ENCODE results near the gene DYNLT1. TPM values are rescaled to one million over a fixed set of nuclear protein-coding genes. Genes with fewer than 3 reads are reported as not detected.
"Not testable (repeated sequence)": the region's sequence is repeated elsewhere in the genome, so short reads cannot be mapped to it uniquely, and the experiment has no call there.

Gene DYNLT1
- total and polyA plus RNA-seq, 5 donors from 2014 or later, result 103 to 127 (median 121) TPM

DNA sequence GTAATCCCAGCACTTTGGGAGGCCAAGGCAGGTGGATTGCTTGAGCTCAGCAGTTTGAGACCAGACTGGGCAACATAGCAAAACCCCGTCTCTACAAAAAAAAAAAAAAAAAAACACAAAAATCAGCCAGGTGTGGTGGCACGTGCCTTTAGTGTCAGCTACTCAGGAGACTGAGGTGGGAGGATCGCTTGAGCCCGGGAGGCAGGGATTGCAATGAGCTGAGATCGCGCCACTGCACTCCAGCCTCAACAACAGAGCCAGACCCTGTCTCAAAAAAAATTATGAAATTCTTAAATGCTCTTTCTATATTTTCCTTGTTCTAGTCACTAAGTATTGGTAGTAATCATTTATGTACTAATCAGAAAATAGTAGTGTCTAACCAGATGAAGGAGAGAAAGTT, 35.9 kb upstream of the DYNLT1 start:
- no peak for DNase-seq
- Histone ChIP-seq H3K4me1 (ENCODE audit: control insufficient read depth, insufficient read depth, low read length, poor library complexity, severe bottlenecking) (no peaks in the 10 kb centered on the region), H3K9me3 (ENCODE audit: control insufficient read depth in 2 of 2, low read length in 2 of 2) (no peaks in the 10 kb centered on the region), H3K27me3 (ENCODE audit: control insufficient read depth, insufficient read depth, low read length) (no peaks in the 10 kb centered on the region), H3K27ac (ENCODE audit: insufficient read depth, low read length, poor library complexity, severe bottlenecking) (no peak overlapping the region), H3K36me3 (ENCODE audit: control insufficient read depth, insufficient read depth, low read length) (peaks cover 26% of the 10 kb centered on the region), H3K4me3 (ENCODE audit: low read depth, low read length) (no peak overlapping the region)
- H3K9me3 Mint-ChIP-seq, result no peaks in the 10 kb centered on the region
- H3K36me3 Mint-ChIP-seq, result peaks cover 38% of the 10 kb centered on the region
- no peak overlapping the region for H3K4me3 Mint-ChIP-seq
- no peaks in the 10 kb centered on the region for H3K27me3 Mint-ChIP-seq
- ATAC-seq (ENCODE audit: low read depth in 2 of 2), result no peak
- peaks cover 7 to 19% (median 10%) of the 10 kb centered on the region in 4 donors for H3K4me1 Mint-ChIP-seq
- H3K27ac Mint-ChIP-seq, result peak overlapping the region in 1 of 3 donors; percentile 3

DNA sequence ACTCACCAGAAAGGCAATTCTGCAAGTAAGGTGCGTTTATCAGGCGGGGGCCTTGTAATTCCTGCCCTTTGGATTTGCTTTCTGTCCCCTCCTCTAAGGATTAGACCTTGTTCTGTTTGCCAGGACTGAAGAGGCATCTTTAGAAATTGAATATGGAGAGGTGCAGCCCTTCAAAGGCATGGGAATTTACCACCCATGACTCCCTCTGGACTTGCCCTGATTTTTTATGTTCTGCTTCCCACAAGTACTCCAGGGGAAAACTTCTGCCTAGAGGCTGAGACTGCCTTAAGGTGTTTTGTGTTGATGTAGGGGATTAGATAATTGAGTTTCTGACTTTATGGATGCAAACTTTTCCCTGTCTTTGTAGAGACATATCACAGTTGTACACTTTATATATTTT, 35.5 kb upstream of the DYNLT1 start:
- Histone ChIP-seq H3K27me3 (ENCODE audit: control insufficient read depth, insufficient read depth, low read length) (no peaks in the 10 kb centered on the region), H3K9me3 (ENCODE audit: control insufficient read depth in 2 of 2, low read length in 2 of 2) (no peaks in the 10 kb centered on the region), H3K4me3 (ENCODE audit: low read depth, low read length) (no peak overlapping the region), H3K36me3 (ENCODE audit: control insufficient read depth, insufficient read depth, low read length) (peaks cover 26% of the 10 kb centered on the region), H3K4me1 (ENCODE audit: control insufficient read depth, insufficient read depth, low read length, poor library complexity, severe bottlenecking) (no peaks in the 10 kb centered on the region), H3K27ac (ENCODE audit: insufficient read depth, low read length, poor library complexity, severe bottlenecking) (no peak overlapping the region)
- H3K4me1 Mint-ChIP-seq, result peaks cover 7 to 17% (median 12%) of the 10 kb centered on the region in 4 donors
- no peak overlapping the region for H3K4me3 Mint-ChIP-seq
- peaks cover 42% of the 10 kb centered on the region for H3K36me3 Mint-ChIP-seq
- peak overlapping the region in 2 of 3 donors; percentile 2 to 3 for H3K27ac Mint-ChIP-seq
- DNase-seq, result no peak
- H3K27me3 Mint-ChIP-seq, result no peaks in the 10 kb centered on the region
- no peak for ATAC-seq (ENCODE audit: low read depth in 2 of 2)
- H3K9me3 Mint-ChIP-seq, result no peaks in the 10 kb centered on the region

GRCh38 chr6:158677906-158678578, 33.5 kb upstream of the DYNLT1 start:
- peaks cover 3 to 17% (median 5%) of the 10 kb centered on the region in 4 donors for H3K4me1 Mint-ChIP-seq
- no peak overlapping the region for H3K27ac ChIP-seq (ENCODE audit: insufficient read depth, low read length, poor library complexity, severe bottlenecking)
- peak overlapping the region in 2 of 3 donors; percentile 2 to 41 for H3K27ac Mint-ChIP-seq
- no peaks in the 10 kb centered on the region for H3K4me1 ChIP-seq (ENCODE audit: control insufficient read depth, insufficient read depth, low read length, poor library complexity, severe bottlenecking)
- DNase-seq, result no peak
- H3K36me3 Mint-ChIP-seq, result peaks cover 37% of the 10 kb centered on the region
- no peaks in the 10 kb centered on the region for H3K27me3 ChIP-seq (ENCODE audit: control insufficient read depth, insufficient read depth, low read length)
- H3K27me3 Mint-ChIP-seq, result no peaks in the 10 kb centered on the region
- no peak overlapping the region for H3K4me3 ChIP-seq (ENCODE audit: low read depth, low read length)
- H3K4me3 Mint-ChIP-seq, result peak overlapping the region in 1 of 4 donors; percentile 43
- no peak for ATAC-seq (ENCODE audit: low read depth in 2 of 2)
- H3K9me3 ChIP-seq (ENCODE audit: control insufficient read depth in 2 of 2, low read length in 2 of 2), result no peaks in the 10 kb centered on the region
- no peaks in the 10 kb centered on the region for H3K9me3 Mint-ChIP-seq
- peaks cover 16% of the 10 kb centered on the region for H3K36me3 ChIP-seq (ENCODE audit: control insufficient read depth, insufficient read depth, low read length)

DNA sequence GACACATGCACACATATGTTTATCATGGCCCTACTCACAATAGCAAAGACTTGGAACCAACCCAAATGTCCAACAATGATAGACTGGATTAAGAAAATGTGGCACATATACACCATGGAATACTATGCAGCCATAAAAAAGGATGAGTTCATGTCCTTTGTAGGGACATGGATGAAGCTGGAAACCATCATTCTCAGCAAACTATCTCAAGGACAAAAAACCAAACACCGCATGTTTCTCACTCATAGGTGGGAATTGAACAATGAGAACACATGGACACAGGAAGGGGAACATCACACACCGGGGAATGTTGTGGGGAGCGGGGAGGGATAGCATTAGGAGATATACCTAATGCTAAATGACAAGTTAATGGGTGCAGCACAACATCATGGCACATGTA, 32.6 kb upstream of the DYNLT1 start:
- H3K27ac Mint-ChIP-seq, result peak overlapping the region in 1 of 3 donors; percentile 66

GRCh38 chr6:158674342-158675131, 30.0 kb upstream of the DYNLT1 start:
- peaks cover 0 to 13% (median 5%) of the 10 kb centered on the region in 4 donors for H3K4me1 Mint-ChIP-seq
- peak overlapping the region in 1 of 4 donors; percentile 38 for H3K4me3 Mint-ChIP-seq
- DNase-seq, result no peak

More for the DNA sequence above, 32.6 kb upstream of the DYNLT1 start:
- not testable (repeated sequence) for H3K27me3 Mint-ChIP-seq; ATAC-seq (ENCODE audit: low read depth in 2 of 2); H3K27ac ChIP-seq (ENCODE audit: insufficient read depth, low read length, poor library complexity, severe bottlenecking); H3K9me3 Mint-ChIP-seq; H3K4me3 Mint-ChIP-seq; H3K9me3 ChIP-seq (ENCODE audit: control insufficient read depth in 2 of 2, low read length in 2 of 2); H3K4me3 ChIP-seq (ENCODE audit: low read depth, low read length); H3K27me3 ChIP-seq (ENCODE audit: control insufficient read depth, insufficient read depth, low read length); DNase-seq; H3K4me1 ChIP-seq (ENCODE audit: control insufficient read depth, insufficient read depth, low read length, poor library complexity, severe bottlenecking)
- Mint-ChIP-seq H3K36me3 (peaks cover 31% of the 10 kb centered on the region), H3K4me1 (peaks cover 3 to 17% (median 5%) of the 10 kb centered on the region in 4 donors)
- H3K36me3 ChIP-seq (ENCODE audit: control insufficient read depth, insufficient read depth, low read length), result peaks cover 14% of the 10 kb centered on the region

GRCh38 chr6:158672726-158673125, 28.2 kb upstream of the DYNLT1 start:
- Mint-ChIP-seq H3K9me3 (no peaks in the 10 kb centered on the region), H3K4me3 (no peak overlapping the region), H3K36me3 (peaks cover 29% of the 10 kb centered on the region), H3K27me3 (no peaks in the 10 kb centered on the region), H3K4me1 (peaks cover 0 to 13% (median 3%) of the 10 kb centered on the region in 4 donors), H3K27ac (no peak overlapping the region)
- no peaks in the 10 kb centered on the region for H3K4me1 ChIP-seq (ENCODE audit: control insufficient read depth, insufficient read depth, low read length, poor library complexity, severe bottlenecking)
- DNase-seq (no peak), ATAC-seq (ENCODE audit: low read depth in 2 of 2) (no peak)
- no peak overlapping the region for H3K27ac ChIP-seq (ENCODE audit: insufficient read depth, low read length, poor library complexity, severe bottlenecking)
- H3K9me3 ChIP-seq (ENCODE audit: control insufficient read depth in 2 of 2, low read length in 2 of 2), result no peaks in the 10 kb centered on the region
- H3K27me3 ChIP-seq (ENCODE audit: control insufficient read depth, insufficient read depth, low read length), result no peaks in the 10 kb centered on the region
- peaks cover 25% of the 10 kb centered on the region for H3K36me3 ChIP-seq (ENCODE audit: control insufficient read depth, insufficient read depth, low read length)
- no peak overlapping the region for H3K4me3 ChIP-seq (ENCODE audit: low read depth, low read length)

More at GRCh38 chr6:158674342-158675131, 30.0 kb upstream of the DYNLT1 start:
- Histone ChIP-seq H3K27ac (ENCODE audit: insufficient read depth, low read length, poor library complexity, severe bottlenecking) (no peak overlapping the region), H3K9me3 (ENCODE audit: control insufficient read depth in 2 of 2, low read length in 2 of 2) (no peaks in the 10 kb centered on the region), H3K4me1 (ENCODE audit: control insufficient read depth, insufficient read depth, low read length, poor library complexity, severe bottlenecking) (no peaks in the 10 kb centered on the region), H3K36me3 (ENCODE audit: control insufficient read depth, insufficient read depth, low read length) (peaks cover 11% of the 10 kb centered on the region), H3K4me3 (ENCODE audit: low read depth, low read length) (no peak overlapping the region), H3K27me3 (ENCODE audit: control insufficient read depth, insufficient read depth, low read length) (no peaks in the 10 kb centered on the region)
- no peak overlapping the region for H3K27ac Mint-ChIP-seq
- peaks cover 22% of the 10 kb centered on the region for H3K36me3 Mint-ChIP-seq
- ATAC-seq (ENCODE audit: low read depth in 2 of 2), result no peak
- no peaks in the 10 kb centered on the region for H3K27me3 Mint-ChIP-seq
- no peaks in the 10 kb centered on the region for H3K9me3 Mint-ChIP-seq

DNA sequence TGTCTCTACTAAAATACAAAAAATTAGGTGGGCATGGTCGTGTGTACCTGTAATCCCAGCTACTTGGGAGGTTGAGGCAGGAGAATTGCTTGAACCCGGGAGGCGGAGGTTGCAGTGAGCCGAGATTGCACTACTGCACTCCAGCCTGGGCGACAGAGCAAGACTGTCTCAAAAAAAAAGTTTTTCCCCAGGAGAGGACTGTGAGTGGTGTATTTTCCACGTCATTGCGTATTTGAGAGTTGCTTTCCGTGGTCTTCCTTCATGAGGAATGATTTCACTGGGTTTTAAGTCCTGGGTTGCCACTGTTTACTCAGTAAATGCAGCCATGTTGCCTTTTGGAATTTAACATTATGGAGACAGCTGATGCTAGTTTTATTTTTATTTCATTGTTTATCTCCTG, 27.6 kb upstream of the DYNLT1 start:
- ATAC-seq (ENCODE audit: low read depth in 2 of 2); H3K9me3 Mint-ChIP-seq; H3K4me3 ChIP-seq (ENCODE audit: low read depth, low read length); H3K4me3 Mint-ChIP-seq; H3K27ac ChIP-seq (ENCODE audit: insufficient read depth, low read length, poor library complexity, severe bottlenecking); H3K27ac Mint-ChIP-seq; H3K27me3 ChIP-seq (ENCODE audit: control insufficient read depth, insufficient read depth, low read length); H3K4me1 ChIP-seq (ENCODE audit: control insufficient read depth, insufficient read depth, low read length, poor library complexity, severe bottlenecking); H3K27me3 Mint-ChIP-seq; DNase-seq; H3K9me3 ChIP-seq (ENCODE audit: control insufficient read depth in 2 of 2, low read length in 2 of 2): not testable (repeated sequence)
- Mint-ChIP-seq H3K36me3 (peaks cover 33% of the 10 kb centered on the region), H3K4me1 (peaks cover 0 to 13% (median 3%) of the 10 kb centered on the region in 4 donors)
- peaks cover 30% of the 10 kb centered on the region for H3K36me3 ChIP-seq (ENCODE audit: control insufficient read depth, insufficient read depth, low read length)
